ENCODE results near the gene MLST8. TPM values are rescaled to one million over a fixed set of nuclear protein-coding genes. Genes with fewer than 3 reads are reported as not detected.

The MLST8 gene
- total RNA-seq, 1 donor, result 24.2 TPM

DNA sequence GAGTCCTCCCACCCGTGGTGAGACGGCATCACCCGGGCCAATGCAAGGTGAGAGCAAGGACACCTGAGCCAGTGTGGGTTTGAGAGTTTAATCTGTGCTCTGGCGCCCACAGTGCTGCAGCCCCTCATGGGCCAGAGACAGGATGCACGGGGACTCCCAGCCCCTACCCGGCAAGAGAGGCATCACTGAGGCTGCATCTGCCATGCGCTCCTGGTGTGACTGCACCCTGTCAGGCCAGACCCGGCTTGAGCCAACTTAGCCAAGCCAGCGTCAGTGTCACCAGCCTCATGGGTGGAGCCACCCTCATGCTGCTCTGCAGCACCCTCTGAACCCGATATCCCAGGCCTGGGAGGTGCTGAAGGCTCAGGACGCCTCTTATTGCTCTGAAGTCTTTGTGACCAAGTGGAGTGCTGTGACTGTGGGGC, 6.7 kb downstream of the MLST8 start:
- no peak overlapping the region for H3K4me3 ChIP-seq (ENCODE audit: low read depth, low read length)
- no peak for TF ChIP-seq CTCF (IDR thresholded peaks at IDR 0.05; ENCODE audit: insufficient read depth, low read depth, low read length)
- no peak for DNase-seq (ENCODE audit: low read depth)

- DNase-seq (ENCODE audit: low read depth), result no peak
- TF ChIP-seq CTCF (IDR thresholded peaks at IDR 0.05; ENCODE audit: insufficient read depth, low read depth, low read length), result no peak
- peak overlapping the region; percentile 65 for H3K4me3 ChIP-seq (ENCODE audit: low read depth, low read length)
Observed at GRCh38 chr16:2212362-2213324, 7.4 kb downstream of the MLST8 start.

DNA sequence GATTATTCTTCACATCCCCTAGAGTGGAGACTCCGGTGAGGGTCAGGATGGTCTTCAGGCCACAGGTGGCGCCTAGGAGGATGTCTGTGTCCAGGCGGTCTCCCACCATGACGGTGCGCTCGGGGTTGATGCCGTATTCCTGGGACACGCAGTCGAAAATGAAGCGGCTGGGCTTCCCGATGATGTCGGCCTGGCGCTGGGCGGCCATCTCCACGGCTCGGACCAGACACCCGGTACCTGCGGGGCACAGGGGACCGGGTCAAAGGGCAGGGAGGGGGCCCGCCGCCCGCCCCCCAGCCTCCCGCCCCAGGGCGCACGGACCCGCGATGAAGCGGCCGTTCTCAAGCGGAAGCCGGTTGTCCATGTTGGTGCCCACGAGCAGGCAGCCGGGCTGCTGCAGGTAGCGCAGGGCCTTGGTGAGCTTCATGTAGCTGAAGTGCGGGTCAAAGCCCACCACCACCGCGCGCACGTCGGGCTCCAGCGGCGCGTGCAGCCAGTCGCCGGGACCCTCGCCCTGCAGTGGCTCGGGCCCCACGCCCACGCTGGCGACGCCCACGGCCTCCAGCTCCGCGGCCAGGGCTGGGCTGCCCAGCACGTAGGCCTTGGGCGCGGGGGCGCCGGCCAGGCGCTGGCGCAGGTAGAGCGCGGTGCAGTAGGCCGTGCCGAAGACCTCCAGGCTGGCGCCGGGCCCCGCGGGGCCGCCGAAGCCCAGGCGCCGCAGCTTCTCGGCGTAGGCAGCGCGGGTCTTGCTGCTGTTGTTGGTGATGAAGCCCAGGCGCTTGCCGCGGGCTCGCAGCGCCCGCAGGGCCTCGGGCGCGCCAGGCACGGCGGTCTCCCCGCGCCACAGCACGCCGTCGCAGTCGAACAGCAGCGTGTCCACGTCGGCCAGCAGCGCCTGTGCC, 8.8 kb downstream of the MLST8 start:
- peak overlapping the region; percentile 65 for H3K4me3 ChIP-seq (ENCODE audit: low read depth, low read length)
- TF ChIP-seq CTCF (IDR thresholded peaks at IDR 0.05; ENCODE audit: insufficient read depth, low read depth, low read length), result no peak
- peak; percentile 14 for DNase-seq (ENCODE audit: low read depth)

- peak within 1 kb of the TSS; percentile 82 for H3K4me3 ChIP-seq (ENCODE audit: low read depth, low read length)
- TF ChIP-seq CTCF (IDR thresholded peaks at IDR 0.05; ENCODE audit: insufficient read depth, low read depth, low read length), result no peak
Observed at GRCh38 chr16:2214719-2214968, 9.4 kb downstream of the MLST8 start, which contains the start of gene PGP. Gene PGP, minus strand, starts transcription at chr16:2214840. Its CDS starts 63 bp downstream, at chr16:2214777.

GRCh38 chr16:2216330-2216729, 11.1 kb downstream of the MLST8 start:
- H3K4me3 ChIP-seq (ENCODE audit: low read depth, low read length), result no peak overlapping the region
- DNase-seq (ENCODE audit: low read depth), result no peak
- TF ChIP-seq CTCF (IDR thresholded peaks at IDR 0.05; ENCODE audit: insufficient read depth, low read depth, low read length), result no peak

More at GRCh38 chr16:2214719-2214968, 9.4 kb downstream of the MLST8 start, which contains the start of gene PGP:
- no peak for DNase-seq (ENCODE audit: low read depth)

DNA sequence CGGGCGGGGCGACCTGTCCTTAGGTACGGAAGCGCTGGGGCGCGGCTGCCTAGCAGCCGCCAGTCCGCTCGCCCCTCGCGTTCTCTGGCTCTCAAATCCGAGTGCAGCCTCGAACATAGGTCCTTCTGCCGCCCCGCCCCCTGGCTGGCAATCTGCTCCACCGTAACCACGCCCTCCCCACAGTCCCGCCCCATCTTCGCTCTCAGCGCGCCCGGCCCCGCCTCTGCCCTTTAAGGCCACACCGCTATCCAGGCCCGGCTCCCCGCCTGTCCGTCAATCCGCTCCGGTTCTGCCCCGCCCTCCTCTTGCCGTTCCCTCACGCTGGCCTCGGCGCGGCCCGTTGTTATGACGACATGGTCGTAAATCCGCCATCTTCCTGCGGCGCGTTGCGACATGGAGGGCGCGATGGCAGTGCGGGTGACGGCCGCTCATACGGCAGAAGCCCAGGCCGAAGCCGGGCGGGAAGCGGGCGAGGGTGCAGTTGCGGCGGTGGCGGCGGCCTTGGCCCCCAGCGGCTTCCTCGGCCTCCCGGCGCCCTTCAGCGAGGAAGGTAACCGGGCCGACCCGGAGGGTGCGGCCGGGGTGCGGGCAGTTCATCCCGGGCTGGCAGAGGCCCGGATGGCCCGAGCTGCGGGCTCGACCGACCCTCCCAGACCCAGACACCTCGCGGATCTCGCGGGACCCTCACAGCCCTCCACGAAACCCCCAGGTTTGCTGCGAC, 18.1 kb downstream of the MLST8 start, which contains the start of gene E4F1:
TSS of gene E4F1 (plus strand) at position 371 of the 721 bp plus-strand sequence. CDS start at position 394, 23 bp downstream.
- H3K4me3 ChIP-seq (ENCODE audit: low read depth, low read length), result peak within 1 kb of the TSS; percentile 79
- peak; percentile 100 for DNase-seq (ENCODE audit: low read depth)
- no peak for TF ChIP-seq CTCF (IDR thresholded peaks at IDR 0.05; ENCODE audit: insufficient read depth, low read depth, low read length)
